K562 (cell line): ENCODE data around the gene CYB5R4. TPM values are rescaled to one million over a fixed set of nuclear protein-coding genes. Genes with fewer than 3 reads are reported as not detected.

Experiments used
- ATAC-seq: fragments of 200-7000 bp; cut with Tn5 transposase; 3 replicates; pipeline ENCODE4 v1.9.1; 2020; ENCODE audit warnings: moderate library complexity
- BruUV-seq: library from RNA; stranded (reverse); fragments of 400-500 nt; replicated peaks from 2 replicates; lab custom pipeline; 2021; lab: Mats Ljungman, UMichigan
- CTCF ChIA-PET: fragments of 300-600 bp; formaldehyde crosslinking; extraction: SDS; loops from one replicate; lab custom pipeline; 2021; ENCODE audit warnings: low intra/inter-chr PET ratio; lab: Yijun Ruan, JAX
- POLR2A ChIA-PET: fragments of 300-600, 350-650 bp; sonication (Branson Sonifier 250); formaldehyde crosslinking; extraction: SDS; loops from one replicate; lab custom pipeline; 2021; ENCODE audit warnings: antibody characterized with exemption, inconsistent platforms; lab: Yijun Ruan, JAX
- DNase-seq, 4 experiments: peaks; one replicate each; pipeline versions ENCODE4 v3.0.0 to v3.0.0-alpha.2; 2011 to 2018; ENCODE audit warnings: low spot score in 3 of 4, mixed read lengths in 3 of 4; ENCODE audit errors: extremely low read depth in 1 of 4
- FAIRE-seq: peaks from 2 replicates; lab custom pipeline; 2011; peaks lifted over from hg19 to GRCh38; lab: Jason Lieb, UNC
- H2AFZ ChIP-seq: 2 replicates; pipeline ENCODE4 v1.6.0; 2011; ENCODE audit warnings: low read depth, low read length, control low read depth, inconsistent platforms
- H3K27ac ChIP-seq: fragments of 200-600 bp; 3 replicates; pipeline ENCODE4 v1.8.0; 2011; ENCODE audit warnings: low read depth, mild to moderate bottlenecking, control low read depth, inconsistent platforms, low read length, moderate library complexity, mixed read lengths; ENCODE audit errors: extremely low read depth
- H3K27me3 ChIP-seq, 2 experiments: fragments of 300-600 bp in 1 of 2; 2 replicates in 1 of 2; 3 replicates in 1 of 2; pipeline versions ENCODE4 v1.6.0 to v1.8.0; 2011; ENCODE audit warnings: inconsistent platforms in 2 of 2, low read length in 2 of 2, mild to moderate bottlenecking in 1 of 2, mixed read lengths in 1 of 2, moderate library complexity in 1 of 2; ENCODE audit not compliant: control insufficient read depth in 2 of 2, insufficient read depth in 2 of 2
- H3K36me3 ChIP-seq: fragments of 300-600 bp; 3 replicates; pipeline ENCODE4 v1.8.0; 2011; ENCODE audit warnings: mild to moderate bottlenecking, low read length, inconsistent platforms; ENCODE audit not compliant: control insufficient read depth, insufficient read depth
- H3K4me1 ChIP-seq, 2 experiments: fragments of 200-600 bp in 1 of 2; replicated peaks in 1 of 2; 2 replicates in 1 of 2; 3 replicates in 1 of 2; pipeline versions ENCODE4 v1.5.1 to v1.8.0; 2011; ENCODE audit warnings: inconsistent platforms in 2 of 2, low read length in 2 of 2, mild to moderate bottlenecking in 1 of 2, mixed read lengths in 1 of 2, moderate library complexity in 1 of 2; ENCODE audit not compliant: control insufficient read depth in 2 of 2, insufficient read depth in 2 of 2
- H3K4me2 ChIP-seq: 2 replicates; pipeline ENCODE4 v1.6.1; 2011; ENCODE audit warnings: low read length, control low read depth, inconsistent platforms, mixed read lengths; ENCODE audit not compliant: insufficient read depth
- H3K4me3 ChIP-seq: fragments of 200-600 bp; sonication (generic), shearing (Covaris generic); 2 replicates; pipeline ENCODE4 v1.5.1; 2016; ENCODE audit warnings: control low read depth, inconsistent platforms
- H3K79me2 ChIP-seq: fragments of 200-600 bp; 3 replicates; pipeline ENCODE4 v1.8.0; 2011; ENCODE audit warnings: low read length, inconsistent platforms; ENCODE audit not compliant: control insufficient read depth, insufficient read depth
- H3K9ac ChIP-seq, 2 experiments: 2 replicates each; pipeline versions ENCODE4 v1.6.0 to v1.6.1; 2011; ENCODE audit warnings: low read depth in 2 of 2, low read length in 2 of 2, control low read depth in 1 of 2, inconsistent platforms in 1 of 2, mild to moderate bottlenecking in 1 of 2, mixed read lengths in 1 of 2; ENCODE audit not compliant: insufficient read depth in 1 of 2
- H3K9me1 ChIP-seq: one replicate; pipeline ENCODE4 v1.6.0; 2011; ENCODE audit warnings: inconsistent platforms, mild to moderate bottlenecking, low read length, moderate library complexity; ENCODE audit not compliant: control insufficient read depth, insufficient read depth
- H3K9me3 ChIP-seq: replicated peaks from 2 replicates; pipeline ENCODE4 v1.5.1; 2011; ENCODE audit warnings: low read depth, low read length, inconsistent platforms; ENCODE audit not compliant: control insufficient read depth, insufficient read depth
- H4K20me1 ChIP-seq: replicated peaks from 2 replicates; pipeline ENCODE4 v1.6.1; 2011; ENCODE audit warnings: low read length, inconsistent platforms, mixed read lengths; ENCODE audit not compliant: control insufficient read depth, insufficient read depth
- CCNT2 ChIP-seq: IDR thresholded peaks from 2 replicates; pipeline ENCODE4 v1.6.1; 2011; ENCODE audit warnings: borderline replicate concordance, low read depth, mild to moderate bottlenecking, moderate library complexity, mixed read lengths, low read length; ENCODE audit not compliant: insufficient read length; ENCODE audit errors: extremely low read depth
- CREM ChIP-seq: IDR thresholded peaks from 2 replicates; pipeline ENCODE4 v1.6.1; 2014; ENCODE audit warnings: antibody characterized with exemption, low read depth
- JUND ChIP-seq, 2 experiments: IDR thresholded peaks; 2 replicates in 1 of 2; 3 replicates in 1 of 2; pipeline ENCODE4 v1.6.1; 2011; ENCODE audit warnings: borderline replicate concordance in 2 of 2, low read depth in 2 of 2, low read length in 2 of 2, improper control_type of control experiment in 1 of 2, missing biosample characterization in 1 of 2, missing genetic modification characterization in 1 of 2, missing genetic modification reagents in 1 of 2
- NCOA1 ChIP-seq: fragments of 450-650 bp; IDR thresholded peaks from 2 replicates; pipeline ENCODE4 v1.6.1; 2016; ENCODE audit warnings: low read depth
- PTRF ChIP-seq: fragments of 450-650 bp; IDR thresholded peaks from 2 replicates; pipeline ENCODE4 v1.6.1; 2016; ENCODE audit warnings: mild to moderate bottlenecking, missing genetic modification characterization, missing compliant biosample characterization
- RBM17 ChIP-seq: fragments of 200-400 bp; formaldehyde crosslinking; IDR thresholded peaks from 2 replicates; pipeline ENCODE4 v1.6.1; 2017; ENCODE audit warnings: low read depth, mild to moderate bottlenecking, low read length, borderline replicate concordance
- SMAD1 ChIP-seq: fragments of 150-350 bp; IDR thresholded peaks from 2 replicates; pipeline ENCODE4 v1.6.1; 2014; ENCODE audit warnings: low read length, low read depth; ENCODE audit not compliant: partially characterized antibody
- SMAD4 ChIP-seq: fragments of 250-450 bp; sonication (Bioruptor Pico); conservative IDR thresholded peaks from 2 replicates; pipeline ENCODE4 v1.8.0; 2021; ENCODE audit warnings: inconsistent platforms, mild to moderate bottlenecking, moderate library complexity
- SPI1 ChIP-seq: IDR thresholded peaks from 2 replicates; pipeline ENCODE4 v1.6.1; 2011; ENCODE audit warnings: low read depth, low read length, control low read depth, borderline replicate concordance
- ZNF212 ChIP-seq: fragments of 450-650 bp; formaldehyde crosslinking; IDR thresholded peaks from 2 replicates; pipeline ENCODE4 v1.4.0; 2020; ENCODE audit warnings: mild to moderate bottlenecking
- WGBS: fragments of 100-300 bp; shearing (Covaris generic); methylation state at CpG from one replicate; pipeline ENCODE4 v1.1.6; 2016; ENCODE audit warnings: low coverage, mixed read lengths; ENCODE audit not compliant: insufficient coverage; ENCODE audit errors: missing lambda C conversion rate; 5-methylcytosine and 5-hydroxymethylcytosine counted together
- in situ Hi-C: fragments of 300-500 bp; cut with MboI; formaldehyde crosslinking; loops from 4 replicates; pipeline ENCODE4 v1.15.0; 2018; ENCODE audit warnings: inconsistent platforms, mixed read lengths
- intact Hi-C: fragments of 100-400 bp; cut with micrococcal nuclease; formaldehyde crosslinking; loops from 2 replicates; pipeline ENCODE4 v1.14.2; 2022
- polyA plus RNA-seq, 8 experiments: library from polyadenylated mRNA; depleted of rRNA in 4 of 8; stranded (reverse) in 5 of 8; unstranded in 3 of 8; fragments of >200 nt; fragmentation: Nextera tagmentation in 2 of 8; fragmentation: Illumina TruSeq in 1 of 8; extraction: Ambion mirVana in 2 of 8; extraction: Trizol in 1 of 8; gene quantifications; 2 replicates each; pipeline versions ENCODE4 v1.2.1 to v1.2.3, GENCODE V29; 2011 to 2014; ENCODE audit warnings: inconsistent platforms in 1 of 8, missing spikeins in 1 of 8
- total RNA-seq, 7 experiments: library from RNA; depleted of rRNA in 6 of 7; stranded (reverse); fragments of >200 nt in 6 of 7; fragmentation: Illumina TruSeq in 2 of 7; extraction: Trizol in 2 of 7; gene quantifications; 2 replicates each; pipeline versions ENCODE4 v1.2.1 to v1.2.3, GENCODE V29; 2011 to 2021; ENCODE audit warnings: low replicate concordance in 1 of 7
- TF ChIP-seq, protein P1 (sequence below): conservative IDR thresholded peaks from 2 replicates; pipeline ENCODE4 v1.6.1; 2011; ENCODE audit warnings: low read depth, mild to moderate bottlenecking, low read length; ENCODE audit not compliant: control insufficient read depth
- TF ChIP-seq, protein P2 (sequence below): sonication (generic); formaldehyde crosslinking; IDR thresholded peaks from 2 replicates; pipeline ENCODE4 v1.9.0; 2022; ENCODE audit warnings: mild to moderate bottlenecking, missing genetic modification reagents

Gene CYB5R4
- total and polyA plus RNA-seq, 9 of the 15 experiments (the other 6 are each of a cell fraction or from before 2014, with no cell fraction given) = 5.9 to 23.1 (median 19.0) TPM

DNA sequence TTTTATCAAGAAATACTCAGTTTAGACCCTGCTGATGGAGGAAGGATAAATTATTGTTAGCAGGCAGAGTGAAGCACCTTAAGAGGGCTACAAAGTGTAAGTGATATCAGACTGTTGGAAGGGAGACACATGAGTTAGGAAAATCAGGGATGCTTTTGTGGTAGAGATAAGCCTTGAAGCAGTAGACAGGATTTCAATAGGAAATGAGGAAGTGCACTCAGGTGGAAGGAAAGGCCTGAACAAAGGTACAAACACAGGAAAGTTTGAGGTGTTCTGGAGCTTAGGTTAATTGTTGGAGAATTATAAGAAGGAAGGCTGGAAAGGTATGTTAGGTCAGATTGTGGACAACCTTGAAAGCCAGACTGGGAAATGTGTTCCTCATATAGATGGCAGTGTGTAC, 7.6 kb downstream of the CYB5R4 start:
- in situ Hi-C loops = no loop called here
- H3K36me3 ChIP-seq = peaks cover 50% of the 10 kb centered on the region
- no peak for FAIRE-seq

DNA sequence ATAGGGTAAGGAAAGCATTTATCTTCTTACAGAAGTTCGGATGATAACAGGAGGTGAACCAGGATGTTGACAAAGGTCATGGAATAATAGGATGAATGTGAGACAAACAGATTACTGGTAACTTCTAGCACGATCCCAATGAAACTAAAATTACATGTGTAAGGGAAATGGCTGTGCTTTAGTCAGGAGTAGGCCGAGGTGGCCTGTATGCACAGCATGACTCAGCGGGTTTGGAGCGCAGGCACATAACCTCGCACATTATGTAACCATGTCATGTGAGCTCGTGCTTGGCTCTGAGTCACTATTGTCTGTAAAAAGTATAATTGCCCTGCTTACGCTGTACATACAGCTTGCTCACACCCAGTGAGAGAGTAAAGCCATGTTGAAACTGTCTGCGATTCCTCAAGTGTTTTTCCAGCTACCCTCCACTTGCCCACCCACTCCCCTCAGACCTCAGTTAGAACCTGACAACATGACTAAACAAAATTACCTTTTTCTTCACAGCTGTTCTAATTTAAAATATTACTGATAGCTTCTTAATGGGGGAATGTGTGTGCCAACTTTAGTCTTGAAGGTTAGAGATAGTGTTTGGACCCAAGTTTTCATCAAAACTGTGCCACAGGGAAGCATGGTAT, 8.2 kb downstream of the CYB5R4 start:
- FAIRE-seq = peak; percentile 77
- TF ChIP-seq ZNF212 (CRISPR knock-in tag) (no peak), SMAD1 (no peak), CREM (peak; percentile 38; the same call in 1 of the 2 replicates), PTRF (tag) (peak; percentile 81), CCNT2 (no peak), SMAD4 (CRISPR knock-in tag) (peak; percentile 90), JUND (IDR thresholded peaks at IDR 0.05; ENCODE audit: borderline replicate concordance, low read depth, low read length) (peak; percentile 66; the same call in 1 of the 2 replicates), JUND (tag; IDR thresholded peaks at IDR 0.05; ENCODE audit: borderline replicate concordance, low read depth, low read length) (peak; percentile 71; the same call in 2 of the 3 replicates), NCOA1 (0 out of 2 replicates have a peak, but pooled peaks have one; percentile 15)
- TF ChIP-seq, protein P1, sequence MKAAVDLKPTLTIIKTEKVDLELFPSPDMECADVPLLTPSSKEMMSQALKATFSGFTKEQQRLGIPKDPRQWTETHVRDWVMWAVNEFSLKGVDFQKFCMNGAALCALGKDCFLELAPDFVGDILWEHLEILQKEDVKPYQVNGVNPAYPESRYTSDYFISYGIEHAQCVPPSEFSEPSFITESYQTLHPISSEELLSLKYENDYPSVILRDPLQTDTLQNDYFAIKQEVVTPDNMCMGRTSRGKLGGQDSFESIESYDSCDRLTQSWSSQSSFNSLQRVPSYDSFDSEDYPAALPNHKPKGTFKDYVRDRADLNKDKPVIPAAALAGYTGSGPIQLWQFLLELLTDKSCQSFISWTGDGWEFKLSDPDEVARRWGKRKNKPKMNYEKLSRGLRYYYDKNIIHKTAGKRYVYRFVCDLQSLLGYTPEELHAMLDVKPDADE = peak; percentile 40; the same call in 1 of the 2 replicates
- TF ChIP-seq, protein P2, sequence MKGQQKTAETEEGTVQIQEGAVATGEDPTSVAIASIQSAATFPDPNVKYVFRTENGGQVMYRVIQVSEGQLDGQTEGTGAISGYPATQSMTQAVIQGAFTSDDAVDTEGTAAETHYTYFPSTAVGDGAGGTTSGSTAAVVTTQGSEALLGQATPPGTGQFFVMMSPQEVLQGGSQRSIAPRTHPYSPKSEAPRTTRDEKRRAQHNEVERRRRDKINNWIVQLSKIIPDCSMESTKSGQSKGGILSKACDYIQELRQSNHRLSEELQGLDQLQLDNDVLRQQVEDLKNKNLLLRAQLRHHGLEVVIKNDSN (CRISPR knock-in tag) = peak; percentile 71

More for the DNA sequence above, 7.6 kb downstream of the CYB5R4 start:
- intact Hi-C loops = no loop called here
- Histone ChIP-seq H4K20me1 (no peaks in the 10 kb centered on the region), H3K4me2 (no peak overlapping the region), H3K9me1 (no peaks in the 10 kb centered on the region), H2AFZ (no peak overlapping the region), H3K9me3 (peaks cover 3% of the 10 kb centered on the region), H3K4me1 (no peaks in the 10 kb centered on the region), H3K9ac (no peak overlapping the region)
- BruUV-seq = no TSS peak
- POLR2A ChIA-PET = no interaction called here
- TF ChIP-seq RBM17 = no peak
- peak; percentile 88 for TF ChIP-seq SPI1
- TF ChIP-seq, all 486 proteins: peak for 1
- DNase-seq (no peak), ATAC-seq (no peak)
- Histone ChIP-seq H3K79me2 (peaks cover 20% of the 10 kb centered on the region), H3K4me3 (no peak overlapping the region), H3K27ac (no peak overlapping the region), H3K27me3 (no peaks in the 10 kb centered on the region)
- CTCF ChIA-PET = no interaction called here

More for the DNA sequence above, 8.2 kb downstream of the CYB5R4 start:
- Histone ChIP-seq H3K27ac (no peak overlapping the region), H3K79me2 (peaks cover 18% of the 10 kb centered on the region; the same call in 2 of the 3 replicates), H3K4me1 (peaks cover 0 to under 1% of the 10 kb centered on the region in 2 experiments; a peak in 2 of 5 replicates), H3K36me3 (peaks cover 50% of the 10 kb centered on the region), H3K4me2 (no peak overlapping the region), H3K9me3 (peaks cover 3% of the 10 kb centered on the region), H3K9ac (no peak overlapping the region), H3K27me3 (no peaks in the 10 kb centered on the region), H2AFZ (no peak overlapping the region), H3K4me3 (no peak overlapping the region), H4K20me1 (no peaks in the 10 kb centered on the region), H3K9me1 (no peaks in the 10 kb centered on the region)
- ATAC-seq (peak; percentile 87), DNase-seq (peak in 2 of 4 experiments; percentile 14 to 78)
- 68% methylated on average over 9 of the region's 9 CpGs for WGBS
- in situ Hi-C loops (no loop called here), intact Hi-C loops (no loop called here)
- ChIA-PET POLR2A (no interaction called here), CTCF (no interaction called here)
- no TSS peak for BruUV-seq
